ENCODE results near the gene PLAAT3. TPM values are rescaled to one million over a fixed set of nuclear protein-coding genes. Genes with fewer than 3 reads are reported as not detected.
"Not testable (repeated sequence)": the region's sequence is repeated elsewhere in the genome, so short reads cannot be mapped to it uniquely, and the experiment has no call there.

The PLAAT3 gene
- total RNA-seq, 2 donors from 2014 or later, result 111 TPM

- TF ChIP-seq, protein P1, sequence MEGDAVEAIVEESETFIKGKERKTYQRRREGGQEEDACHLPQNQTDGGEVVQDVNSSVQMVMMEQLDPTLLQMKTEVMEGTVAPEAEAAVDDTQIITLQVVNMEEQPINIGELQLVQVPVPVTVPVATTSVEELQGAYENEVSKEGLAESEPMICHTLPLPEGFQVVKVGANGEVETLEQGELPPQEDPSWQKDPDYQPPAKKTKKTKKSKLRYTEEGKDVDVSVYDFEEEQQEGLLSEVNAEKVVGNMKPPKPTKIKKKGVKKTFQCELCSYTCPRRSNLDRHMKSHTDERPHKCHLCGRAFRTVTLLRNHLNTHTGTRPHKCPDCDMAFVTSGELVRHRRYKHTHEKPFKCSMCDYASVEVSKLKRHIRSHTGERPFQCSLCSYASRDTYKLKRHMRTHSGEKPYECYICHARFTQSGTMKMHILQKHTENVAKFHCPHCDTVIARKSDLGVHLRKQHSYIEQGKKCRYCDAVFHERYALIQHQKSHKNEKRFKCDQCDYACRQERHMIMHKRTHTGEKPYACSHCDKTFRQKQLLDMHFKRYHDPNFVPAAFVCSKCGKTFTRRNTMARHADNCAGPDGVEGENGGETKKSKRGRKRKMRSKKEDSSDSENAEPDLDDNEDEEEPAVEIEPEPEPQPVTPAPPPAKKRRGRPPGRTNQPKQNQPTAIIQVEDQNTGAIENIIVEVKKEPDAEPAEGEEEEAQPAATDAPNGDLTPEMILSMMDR (IDR thresholded peaks at IDR 0.05), result no peak
- peaks cover 78% of the 10 kb centered on the region for H3K36me3 ChIP-seq
- no peaks in the 10 kb centered on the region for H3K9me3 ChIP-seq
- peaks cover 0 to 8% of the 10 kb centered on the region in 2 donors for H3K4me1 ChIP-seq
- DNase-seq (ENCODE audit: low spot score), result no peak
- no peaks in the 10 kb centered on the region for H3K27me3 ChIP-seq
- H3K4me3 ChIP-seq, result no peak overlapping the region
- H3K27ac ChIP-seq, result no peak overlapping the region
These were observed 24.0 kb downstream of the PLAAT3 start for GRCh38 chr11:63590024-63590788.

DNA sequence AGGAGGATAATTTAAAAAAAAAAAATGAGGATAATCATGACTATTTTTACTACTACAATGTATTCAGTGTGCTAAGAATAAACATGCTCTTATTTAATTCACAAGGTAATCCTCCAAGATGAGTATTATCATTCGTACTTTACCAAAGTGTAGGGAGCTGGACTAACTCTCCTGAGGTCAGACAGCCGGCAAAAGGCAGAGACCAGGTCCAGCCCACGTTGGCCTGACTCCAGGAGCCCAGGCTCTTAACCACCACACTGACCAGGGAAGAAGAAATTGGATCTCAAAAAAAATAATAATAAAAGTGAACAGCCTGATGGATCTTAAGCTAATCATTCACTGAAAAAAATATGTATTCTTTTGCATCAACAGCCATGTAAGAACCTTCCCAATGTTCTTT lies 25.2 kb downstream of the PLAAT3 start:
- H3K4me3 ChIP-seq, result no peak overlapping the region
- H3K4me1 ChIP-seq, result peaks cover 0 to 8% of the 10 kb centered on the region in 2 donors
- no peak for DNase-seq (ENCODE audit: low spot score)
- TF ChIP-seq, protein P1 (IDR thresholded peaks at IDR 0.05), result no peak
- H3K27me3 ChIP-seq, result no peaks in the 10 kb centered on the region
- H3K9me3 ChIP-seq, result no peaks in the 10 kb centered on the region
- peaks cover 77% of the 10 kb centered on the region for H3K36me3 ChIP-seq
- H3K27ac ChIP-seq, result no peak overlapping the region

GRCh38 chr11:63586451-63587166 lies 27.6 kb downstream of the PLAAT3 start:
- H3K4me3 ChIP-seq, result no peak overlapping the region
- DNase-seq (ENCODE audit: low spot score), result no peak
- H3K27me3 ChIP-seq, result no peaks in the 10 kb centered on the region
- H3K36me3 ChIP-seq, result peaks cover 72% of the 10 kb centered on the region
- TF ChIP-seq, protein P1 (IDR thresholded peaks at IDR 0.05), result no peak
- peaks cover 0 to 20% of the 10 kb centered on the region in 2 donors for H3K4me1 ChIP-seq
- H3K9me3 ChIP-seq, result peaks cover 0 to 2% of the 10 kb centered on the region in 2 donors
- no peak overlapping the region for H3K27ac ChIP-seq

DNA sequence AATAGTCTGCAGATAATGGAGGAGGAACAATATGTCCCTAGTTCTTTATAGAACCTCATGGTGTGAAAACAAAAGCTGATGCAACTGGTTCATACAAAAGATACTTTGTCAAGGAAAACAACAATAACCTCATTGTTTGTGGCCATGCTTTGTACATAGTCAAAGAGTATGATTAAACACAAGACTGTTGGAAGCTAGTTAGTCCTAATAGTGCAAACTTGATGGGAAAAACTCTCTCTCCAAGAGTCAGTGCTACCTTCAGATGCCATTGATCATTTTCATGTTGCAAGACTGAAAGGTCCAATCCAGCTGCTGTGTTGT lies 30.9 kb downstream of the PLAAT3 start:
- H3K36me3 ChIP-seq, result peaks cover 61% of the 10 kb centered on the region
- TF ChIP-seq, protein P1 (IDR thresholded peaks at IDR 0.05), result no peak

DNA sequence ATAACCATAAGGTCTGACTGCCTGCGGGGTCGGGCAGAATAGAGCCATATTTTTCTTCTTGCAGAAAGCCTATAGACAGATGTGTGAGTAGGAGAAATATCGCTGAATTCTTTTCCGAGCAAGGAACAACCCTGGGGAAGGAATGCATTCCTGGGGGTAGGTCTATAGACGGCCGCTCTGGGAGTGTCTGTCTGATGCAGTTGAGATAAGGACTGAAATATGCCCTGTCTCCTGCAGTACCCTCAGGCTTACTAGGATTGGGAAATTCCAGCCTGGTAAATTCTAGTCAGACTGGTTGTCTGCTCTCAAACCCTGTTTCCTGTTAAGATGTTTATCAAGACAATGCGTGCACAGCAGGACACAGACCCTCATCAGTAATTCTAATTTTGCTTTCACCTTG lies 33.0 kb downstream of the PLAAT3 start:
- peaks cover 0 to 23% of the 10 kb centered on the region in 2 donors for H3K9me3 ChIP-seq
- H3K4me1 ChIP-seq, result peaks cover 0 to 11% of the 10 kb centered on the region in 2 donors
- not testable (repeated sequence) for H3K27me3 ChIP-seq; H3K27ac ChIP-seq; H3K4me3 ChIP-seq; DNase-seq (ENCODE audit: low spot score)
- H3K36me3 ChIP-seq, result peaks cover 50% of the 10 kb centered on the region

More for the DNA sequence above, 30.9 kb downstream of the PLAAT3 start:
- DNase-seq (ENCODE audit: low spot score), result no peak
- Histone ChIP-seq H3K9me3 (peaks cover 0 to 23% of the 10 kb centered on the region in 2 donors), H3K27ac (peak overlapping the region in 1 of 2 donors; percentile 5), H3K4me1 (peaks cover 0 to 20% of the 10 kb centered on the region in 2 donors), H3K4me3 (no peak overlapping the region), H3K27me3 (no peaks in the 10 kb centered on the region)

DNA sequence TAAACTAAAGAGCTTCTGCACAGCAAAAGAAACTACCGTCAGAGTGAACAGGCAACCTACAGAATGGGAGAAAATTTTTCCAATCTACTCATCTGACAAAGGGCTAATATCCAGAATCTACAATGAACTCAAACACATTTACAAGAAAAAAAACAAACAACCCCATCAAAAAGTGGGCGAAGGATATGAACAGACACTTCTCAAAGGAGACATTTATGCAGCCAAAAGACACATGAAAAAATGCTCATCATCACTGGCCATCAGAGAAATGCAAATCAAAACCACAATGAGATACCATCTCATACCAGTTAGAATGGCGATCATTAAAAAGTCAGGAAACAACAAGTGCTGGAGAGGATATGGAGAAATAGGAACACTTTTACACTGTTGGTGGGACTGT lies 35.4 kb downstream of the PLAAT3 start:
- not testable (repeated sequence) for H3K27ac ChIP-seq; H3K4me3 ChIP-seq; DNase-seq (ENCODE audit: low spot score); H3K27me3 ChIP-seq
- Histone ChIP-seq H3K9me3 (peaks cover 0 to 23% of the 10 kb centered on the region in 2 donors), H3K4me1 (peaks cover 0 to 27% of the 10 kb centered on the region in 2 donors), H3K36me3 (peaks cover 41% of the 10 kb centered on the region)
